ENCODE data around the gene SPO11. TPM values are rescaled to one million over a fixed set of nuclear protein-coding genes. Genes with fewer than 3 reads are reported as not detected.

The SPO11 gene
- total and polyA plus RNA-seq, 2 of the 8 experiments (the other 6 are each of a cell fraction or from before 2014, with no cell fraction given) = not detected

DNA sequence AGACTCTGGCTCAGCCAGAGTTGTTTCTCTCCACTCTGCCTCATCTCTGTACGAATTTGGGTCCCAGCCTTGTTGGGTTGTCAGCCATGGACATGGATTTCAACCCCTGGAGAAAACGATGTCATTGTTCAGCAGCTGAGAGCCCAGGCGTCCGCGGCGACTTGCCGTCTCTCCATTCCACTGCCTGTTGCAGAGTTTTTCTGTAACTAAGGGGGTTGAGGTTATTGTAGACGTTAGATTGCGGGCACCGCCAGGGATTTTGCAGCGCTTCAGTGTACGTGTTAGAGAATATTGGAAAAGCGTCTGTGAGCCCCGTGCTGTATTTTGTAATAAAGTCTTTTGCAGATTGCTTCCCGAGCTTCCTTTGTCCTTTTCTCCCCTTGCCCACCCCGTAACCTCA lies 48.5 kb downstream of the SPO11 start:
- Histone ChIP-seq H3K9me3 (ENCODE audit: insufficient read depth in 2 of 2, low read depth in 1 of 2, low read length in 1 of 2) (no peaks in the 10 kb centered on the region), H3K4ac (replicated peaks; ENCODE audit: insufficient read length, low read depth, low read length) (no peak overlapping the region), H4K91ac (replicated peaks; ENCODE audit: insufficient read length, low read length) (no peak overlapping the region), H2BK12ac (ENCODE audit: low read depth, low read length) (no peak overlapping the region), H4K8ac (ENCODE audit: extremely low read depth, insufficient read depth, low read length) (peak overlapping the region; percentile 18; the same call in 1 of the 2 replicates), H3K9ac (replicated peaks in 1 of 4; ENCODE audit: extremely low read depth in 1 of 4, low read depth in 3 of 4, low read length in 3 of 4) (no peak overlapping the region), H2BK5ac (ENCODE audit: low read depth, low read length) (no peak overlapping the region), H3K18ac (ENCODE audit: extremely low read depth, low read length) (no peak overlapping the region), H2AK5ac (ENCODE audit: low read depth, low read length) (no peak overlapping the region), H3K56ac (replicated peaks; ENCODE audit: insufficient read length, low read depth, low read length) (no peak overlapping the region), H3K23me2 (ENCODE audit: low read depth, low read length) (no peaks in the 10 kb centered on the region), H3K79me2 (ENCODE audit: control insufficient read depth in 1 of 2, insufficient read depth in 2 of 2, low read length in 2 of 2) (no peaks in the 10 kb centered on the region), H3K14ac (ENCODE audit: insufficient read length) (no peak overlapping the region), H4K20me1 (replicated peaks in 1 of 2; ENCODE audit: control insufficient read depth in 1 of 2, insufficient read depth in 2 of 2, low read length in 2 of 2) (peaks cover 0 to 3% of the 10 kb centered on the region in 2 experiments), H3K4me2 (ENCODE audit: insufficient read depth in 1 of 2, low read depth in 2 of 2, low read length in 2 of 2) (no peak overlapping the region), H3K36me3 (ENCODE audit: control insufficient read depth in 2 of 4, insufficient read depth in 4 of 4, low read length in 3 of 4) (peaks cover 12 to 39% (median 33%) of the 10 kb centered on the region in 4 experiments; a peak in 6 of 8 replicates), H2AFZ (ENCODE audit: low read length) (no peak overlapping the region), H3K23ac (ENCODE audit: insufficient read length) (no peak overlapping the region), H3K4me1 (replicated peaks in 1 of 4; ENCODE audit: control insufficient read depth in 3 of 4, insufficient read depth in 4 of 4, low read length in 3 of 4) (peaks cover 0 to 10% (median 3%) of the 10 kb centered on the region in 4 experiments; a peak in 3 of 7 replicates), H3K27me3 (replicated peaks in 1 of 4; ENCODE audit: control insufficient read depth in 3 of 4, extremely low read depth in 1 of 4, insufficient read depth in 3 of 4, low read length in 3 of 4) (no peaks in the 10 kb centered on the region), H2BK20ac (ENCODE audit: low read length) (no peak overlapping the region), H3K79me1 (ENCODE audit: low read depth, low read length) (peaks cover 3% of the 10 kb centered on the region; the same call in 1 of the 2 replicates), H3K4me3 (ENCODE audit: extremely low read depth in 1 of 4, insufficient read depth in 2 of 4, low read depth in 3 of 4, low read length in 4 of 4) (no peak overlapping the region), H2BK120ac (replicated peaks; ENCODE audit: low read depth, low read length) (no peak overlapping the region), H4K5ac (ENCODE audit: insufficient read length, low read depth, low read length) (no peak overlapping the region), H2BK15ac (ENCODE audit: low read length) (no peak overlapping the region), H3K27ac (ENCODE audit: low read depth, low read length) (no peak overlapping the region)
- TF ChIP-seq SRF (IDR thresholded peaks at IDR 0.05; ENCODE audit: low read depth, low read length) (no peak), SIX5 (IDR thresholded peaks at IDR 0.05; ENCODE audit: low read depth, low read length) (no peak), BCL11A (IDR thresholded peaks at IDR 0.05; ENCODE audit: low read depth in 2 of 2, low read length in 2 of 2) (no peak), RXRA (IDR thresholded peaks at IDR 0.05; ENCODE audit: insufficient read depth, low read depth, low read length) (no peak), BACH1 (IDR thresholded peaks at IDR 0.05; ENCODE audit: low read length) (no peak)
- ChIA-PET POLR2A (ENCODE audit: partially characterized antibody) (no interaction called here), CTCF (ENCODE audit: partially characterized antibody) (no interaction called here)
- FAIRE-seq = no peak
- 93% methylated on average over 16 of the region's 16 CpGs; no CpG with 5 or more reads in 1 of the 2 experiments for WGBS, 2 experiments (ENCODE audit: extremely low coverage in 1 of 2, insufficient coverage in 1 of 2, insufficient read length in 1 of 2, insufficient replicate concordance in 2 of 2, low coverage in 1 of 2, low lambda C conversion rate in 2 of 2, missing lambda C conversion rate in 1 of 2)
- no peak for DNase-seq (ENCODE audit: low read depth in 1 of 2, low spot score in 2 of 2)

Data from H1 (cell line).